G401.6 (cell line): ENCODE data around the gene IPO13.
A peak's percentile ranks its signal among the peaks of the same experiment; 100 is the strongest.

Experiments
- FAIRE-seq: peaks from 2 replicates; lab custom pipeline; 2012; peaks lifted over from hg19 to GRCh38; lab: Jason Lieb, UNC

IPO13 gene, protein sequence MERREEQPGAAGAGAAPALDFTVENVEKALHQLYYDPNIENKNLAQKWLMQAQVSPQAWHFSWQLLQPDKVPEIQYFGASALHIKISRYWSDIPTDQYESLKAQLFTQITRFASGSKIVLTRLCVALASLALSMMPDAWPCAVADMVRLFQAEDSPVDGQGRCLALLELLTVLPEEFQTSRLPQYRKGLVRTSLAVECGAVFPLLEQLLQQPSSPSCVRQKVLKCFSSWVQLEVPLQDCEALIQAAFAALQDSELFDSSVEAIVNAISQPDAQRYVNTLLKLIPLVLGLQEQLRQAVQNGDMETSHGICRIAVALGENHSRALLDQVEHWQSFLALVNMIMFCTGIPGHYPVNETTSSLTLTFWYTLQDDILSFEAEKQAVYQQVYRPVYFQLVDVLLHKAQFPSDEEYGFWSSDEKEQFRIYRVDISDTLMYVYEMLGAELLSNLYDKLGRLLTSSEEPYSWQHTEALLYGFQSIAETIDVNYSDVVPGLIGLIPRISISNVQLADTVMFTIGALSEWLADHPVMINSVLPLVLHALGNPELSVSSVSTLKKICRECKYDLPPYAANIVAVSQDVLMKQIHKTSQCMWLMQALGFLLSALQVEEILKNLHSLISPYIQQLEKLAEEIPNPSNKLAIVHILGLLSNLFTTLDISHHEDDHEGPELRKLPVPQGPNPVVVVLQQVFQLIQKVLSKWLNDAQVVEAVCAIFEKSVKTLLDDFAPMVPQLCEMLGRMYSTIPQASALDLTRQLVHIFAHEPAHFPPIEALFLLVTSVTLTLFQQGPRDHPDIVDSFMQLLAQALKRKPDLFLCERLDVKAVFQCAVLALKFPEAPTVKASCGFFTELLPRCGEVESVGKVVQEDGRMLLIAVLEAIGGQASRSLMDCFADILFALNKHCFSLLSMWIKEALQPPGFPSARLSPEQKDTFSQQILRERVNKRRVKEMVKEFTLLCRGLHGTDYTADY

DNA sequence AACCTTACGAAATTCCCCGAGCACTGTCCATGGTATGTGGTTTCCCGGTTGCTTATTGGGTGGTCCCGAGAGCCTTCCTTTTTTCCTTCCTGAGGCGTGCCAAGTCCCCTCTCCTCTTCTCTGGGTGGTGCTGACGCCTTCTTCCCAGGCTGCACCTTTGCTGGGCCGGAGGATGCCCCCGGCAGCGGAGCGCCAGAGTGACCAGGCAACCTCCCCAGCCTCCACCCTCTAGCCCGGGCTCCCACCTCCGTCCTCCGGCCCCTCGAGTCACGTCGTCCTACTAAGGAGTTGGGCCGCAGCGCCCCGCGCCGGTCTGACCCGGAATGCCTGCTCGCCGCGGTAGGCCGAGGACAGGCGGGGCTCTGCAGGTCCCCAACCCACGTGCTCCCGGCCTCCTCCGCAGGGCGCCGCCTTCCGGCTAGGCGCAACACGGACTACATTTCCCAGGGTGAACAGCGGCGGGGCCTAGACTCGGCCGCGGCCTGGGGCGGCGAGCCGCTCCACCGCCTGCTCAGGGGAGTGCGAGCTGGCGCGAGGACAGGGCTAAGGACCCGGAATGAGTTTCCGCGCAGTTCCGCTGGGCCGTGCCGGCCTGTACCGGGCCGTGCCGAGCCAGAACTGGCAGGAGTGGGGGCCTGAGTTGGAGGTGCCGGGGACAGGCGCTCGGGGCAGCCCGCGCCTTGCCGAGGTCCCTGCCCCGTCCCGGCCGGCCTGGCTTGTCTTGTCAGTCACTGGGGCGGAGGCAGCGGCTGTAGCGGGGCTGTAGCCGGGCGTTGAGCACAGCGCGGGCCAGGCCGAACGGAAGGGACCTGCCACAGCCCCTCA lies at the start of gene IPO13:
Gene IPO13 (plus strand): TSS at position 715 of the 825 bp plus-strand sequence. CDS start 651 bp downstream, outside the sequence.
- peak; percentile 75 for FAIRE-seq

DNA sequence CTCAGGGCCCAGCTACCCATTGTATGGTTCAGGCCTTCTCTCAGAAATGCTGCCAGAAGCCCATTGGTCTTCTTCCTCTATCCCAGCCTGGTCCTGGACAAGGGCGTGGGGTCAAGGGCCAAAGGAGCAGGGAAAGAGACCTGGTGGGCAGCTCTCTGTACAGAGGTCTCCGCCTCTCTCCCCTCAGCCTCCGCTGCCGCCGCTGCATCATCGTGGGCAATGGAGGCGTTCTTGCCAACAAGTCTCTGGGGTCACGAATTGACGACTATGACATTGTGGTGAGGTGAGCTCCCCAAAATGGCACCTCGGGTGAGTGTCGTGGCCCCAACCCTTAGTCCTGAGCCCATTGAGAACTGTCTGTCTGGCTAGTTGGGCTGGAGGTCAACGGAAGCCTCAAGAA lies 47.8 kb upstream of the IPO13 start:
- FAIRE-seq = no peak

DNA sequence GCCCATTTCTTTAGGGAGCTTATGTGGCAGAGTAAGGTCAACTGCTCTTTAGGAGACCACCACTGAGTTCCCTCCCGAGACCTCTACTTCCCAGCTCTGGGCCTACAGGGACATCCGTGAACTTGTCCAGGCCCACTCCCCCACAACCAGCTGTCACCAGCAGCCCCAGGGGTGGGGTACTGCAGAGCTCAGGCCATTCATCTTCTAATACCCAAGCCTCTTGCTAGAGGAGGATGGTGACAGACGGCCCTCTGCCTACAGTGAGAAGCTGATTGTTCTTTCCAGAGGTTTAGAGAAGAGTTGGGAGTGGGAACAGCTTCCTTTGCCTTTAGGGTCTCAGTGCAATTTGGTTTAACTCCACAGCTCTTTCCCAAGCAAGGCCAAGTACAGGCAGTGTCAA lies 46.4 kb upstream of the IPO13 start:
- no peak for FAIRE-seq

DNA sequence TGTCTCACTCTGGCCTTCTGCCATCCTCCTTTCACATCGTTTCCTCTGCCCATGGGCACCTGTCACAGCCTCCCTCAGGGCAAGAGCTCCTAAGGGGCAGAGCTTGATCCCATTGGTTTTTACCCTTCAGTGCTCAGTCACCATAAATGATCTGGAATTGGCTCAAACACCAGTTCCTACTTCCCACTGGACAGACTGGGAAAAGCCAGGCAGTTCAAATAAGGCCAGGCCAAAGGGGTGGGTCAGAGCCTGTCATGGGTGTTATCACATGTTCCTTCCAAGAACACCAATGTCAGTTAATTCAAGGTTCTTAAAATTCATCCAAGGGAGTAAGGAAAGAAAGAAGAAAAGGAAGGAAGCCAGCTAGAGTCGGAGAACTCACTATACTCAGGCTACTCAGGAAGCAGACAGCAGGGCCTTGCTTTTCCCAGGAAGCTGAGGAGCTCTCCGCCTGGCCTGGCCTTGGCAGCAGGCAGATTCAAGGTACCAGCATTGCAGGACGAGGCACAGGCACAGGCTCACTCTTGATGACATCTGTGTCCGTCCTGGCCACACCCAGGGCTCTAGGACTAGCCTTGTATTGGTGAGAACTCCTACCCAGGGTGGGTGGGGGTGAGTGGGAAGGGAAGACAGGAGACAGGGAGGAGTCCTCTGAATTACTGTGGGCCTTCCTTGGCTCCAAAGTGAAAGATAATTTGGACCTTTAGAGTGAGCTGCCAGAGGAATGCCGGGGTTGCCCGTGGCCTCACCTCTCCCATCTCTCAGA lies 45.4 kb upstream of the IPO13 start:
- no peak for FAIRE-seq

DNA sequence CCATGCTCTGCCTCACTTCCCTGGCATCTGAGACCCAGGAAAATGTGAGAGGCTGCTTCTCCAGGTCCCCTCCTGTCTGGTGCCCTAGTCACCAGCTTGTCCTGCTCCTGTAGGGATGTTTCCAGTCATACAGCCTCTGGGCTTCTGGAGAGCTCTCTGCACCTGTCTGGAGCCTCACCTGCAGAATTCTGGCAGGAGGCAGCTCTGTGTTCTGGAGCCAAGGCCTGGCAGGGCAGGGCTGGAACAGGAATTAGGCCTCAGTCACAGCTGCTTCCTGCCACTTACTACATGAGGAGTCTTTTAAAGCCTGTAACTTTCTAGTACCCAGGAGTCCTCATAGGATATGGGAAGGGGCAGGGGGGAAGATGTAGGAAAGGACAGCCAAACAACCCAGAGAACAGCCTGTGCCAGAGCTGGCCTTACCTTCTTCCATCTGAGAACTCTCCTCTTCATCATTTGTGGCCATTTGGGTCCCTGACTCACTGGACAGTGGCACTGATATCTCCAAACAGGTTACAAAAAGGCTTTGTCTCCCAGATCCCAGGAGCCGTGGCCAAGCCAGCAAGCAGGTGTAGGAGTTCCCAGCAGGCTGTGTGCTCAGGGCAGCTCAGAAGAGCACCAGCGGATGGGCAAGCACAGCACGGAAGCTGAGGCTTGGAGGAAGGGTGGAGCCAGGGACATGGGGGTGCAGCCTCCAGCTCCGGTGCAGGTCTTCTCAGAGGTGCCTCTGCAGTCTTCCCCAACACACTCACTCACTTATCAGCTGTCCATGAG lies 44.5 kb upstream of the IPO13 start:
- no peak for FAIRE-seq

DNA sequence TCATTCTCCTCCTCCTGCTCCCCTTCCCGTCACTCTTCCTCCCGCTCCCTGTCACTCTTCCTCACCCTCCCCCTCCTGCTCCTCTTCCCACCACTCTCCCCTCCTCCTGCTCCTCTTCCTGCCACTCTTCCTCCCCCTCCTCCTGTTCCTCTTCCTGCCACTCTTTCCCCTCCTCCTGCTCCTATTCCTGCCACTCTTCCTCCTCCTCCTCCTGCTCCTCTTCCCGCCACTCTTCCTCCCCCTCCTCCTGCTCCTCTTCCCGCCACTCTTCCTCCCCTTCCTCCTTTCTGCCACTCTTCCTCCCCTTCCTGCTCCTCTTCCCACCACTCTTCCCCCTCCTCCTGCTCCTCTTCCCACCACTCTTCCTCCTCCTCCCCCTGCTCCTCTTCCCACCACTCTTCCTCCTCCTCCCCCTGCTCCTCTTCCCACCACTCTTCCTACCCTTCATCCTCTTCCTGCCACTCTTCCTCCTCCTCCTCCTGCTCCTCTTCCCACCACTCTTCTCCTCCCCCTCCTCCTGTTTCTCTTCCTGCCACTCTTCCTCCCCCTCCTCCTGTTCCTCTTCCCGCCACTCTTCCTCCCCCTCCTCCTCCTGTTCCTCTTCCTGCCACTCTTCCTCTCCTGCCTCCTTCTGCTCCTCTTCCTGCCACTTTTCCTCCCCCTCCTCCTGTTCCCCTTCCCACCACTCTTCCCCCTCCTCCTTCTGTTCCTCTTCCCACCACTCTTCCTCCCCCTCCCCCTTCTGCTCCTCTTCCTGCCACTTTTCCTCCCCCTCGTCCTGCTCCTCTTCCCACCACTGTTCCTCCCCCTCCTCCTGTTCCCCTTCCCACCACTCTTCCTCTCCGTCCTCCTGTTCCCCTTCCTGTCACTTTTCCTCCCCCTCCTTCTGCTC lies 41.8 kb upstream of the IPO13 start:
- FAIRE-seq = no peak

DNA sequence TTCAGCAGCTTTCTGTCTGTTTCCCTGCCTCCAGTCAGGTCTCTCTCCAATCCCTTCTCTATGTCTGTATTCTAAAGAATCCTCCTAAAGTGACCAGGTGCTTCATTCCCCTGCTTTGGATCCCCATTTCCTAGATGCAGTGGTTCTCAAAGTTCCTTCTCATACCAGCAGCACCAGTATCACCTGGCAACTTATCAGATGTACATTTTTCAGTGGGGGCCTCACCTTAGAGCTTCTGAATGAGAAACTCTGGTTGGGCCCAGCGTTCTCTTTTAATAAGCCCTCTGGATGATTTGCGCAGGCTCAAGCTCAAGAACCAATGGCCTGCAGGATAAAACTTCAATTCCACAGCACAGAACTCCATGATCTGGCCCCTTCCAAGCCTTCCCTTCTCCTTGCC lies 38.5 kb upstream of the IPO13 start:
- no peak for FAIRE-seq

DNA sequence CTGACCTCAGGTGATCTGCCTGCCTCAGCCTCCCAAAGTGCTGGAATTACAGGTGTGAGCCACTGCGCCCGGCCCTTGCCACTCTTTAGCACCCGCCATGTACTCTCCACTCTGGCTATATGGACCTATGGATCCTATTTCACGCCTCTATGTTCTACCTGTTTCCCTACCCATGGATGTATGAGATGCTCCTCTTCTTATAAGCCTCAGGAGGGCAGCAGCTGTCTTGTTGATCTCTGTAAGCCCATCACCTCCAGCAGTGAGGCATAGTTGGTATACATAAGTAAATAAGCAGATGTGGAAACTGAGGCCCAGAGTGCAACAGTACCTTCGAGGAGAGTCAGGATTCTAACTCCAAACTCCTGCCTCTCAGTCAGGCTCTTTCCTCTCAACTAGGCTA lies 37.9 kb upstream of the IPO13 start:
- FAIRE-seq = no peak

DNA sequence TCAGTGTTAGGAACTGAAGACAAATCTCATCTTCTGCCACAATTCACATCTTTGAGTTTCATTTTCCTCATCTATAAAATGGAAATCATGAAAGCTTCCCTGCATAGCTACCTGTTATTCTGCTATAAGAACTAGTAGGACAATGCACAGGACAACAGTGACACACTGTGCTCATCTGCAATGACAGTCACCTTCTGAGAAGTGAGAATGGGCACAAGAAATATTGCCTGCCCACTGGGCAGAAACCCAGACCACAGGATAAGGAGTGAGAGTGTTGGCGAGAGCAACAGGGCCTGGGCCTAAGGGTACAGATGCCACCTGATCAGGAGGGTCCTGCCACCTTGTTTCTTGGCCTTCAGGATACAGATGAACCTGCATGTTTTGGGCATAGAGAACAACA lies 36.4 kb upstream of the IPO13 start:
- FAIRE-seq = no peak

DNA sequence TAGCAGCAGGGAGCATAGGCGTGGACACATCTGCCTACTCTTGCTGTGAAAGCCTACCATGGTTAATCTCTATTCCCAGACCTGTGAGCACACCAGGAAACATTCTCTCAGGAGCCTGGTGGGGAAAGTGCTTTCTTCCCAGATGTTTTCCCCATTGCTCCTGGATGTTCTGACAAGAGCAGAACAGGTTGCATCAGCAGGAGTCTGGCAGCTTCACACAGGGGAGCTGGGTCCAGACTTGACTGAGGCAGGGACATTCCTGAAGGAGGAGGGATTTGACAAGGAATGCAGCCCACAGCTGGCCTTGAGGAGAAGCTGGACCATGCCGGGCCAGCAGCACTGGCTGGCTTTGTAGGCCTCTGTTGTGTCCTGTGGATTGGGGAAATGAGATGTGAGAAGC lies 34.1 kb upstream of the IPO13 start:
- no peak for FAIRE-seq

DNA sequence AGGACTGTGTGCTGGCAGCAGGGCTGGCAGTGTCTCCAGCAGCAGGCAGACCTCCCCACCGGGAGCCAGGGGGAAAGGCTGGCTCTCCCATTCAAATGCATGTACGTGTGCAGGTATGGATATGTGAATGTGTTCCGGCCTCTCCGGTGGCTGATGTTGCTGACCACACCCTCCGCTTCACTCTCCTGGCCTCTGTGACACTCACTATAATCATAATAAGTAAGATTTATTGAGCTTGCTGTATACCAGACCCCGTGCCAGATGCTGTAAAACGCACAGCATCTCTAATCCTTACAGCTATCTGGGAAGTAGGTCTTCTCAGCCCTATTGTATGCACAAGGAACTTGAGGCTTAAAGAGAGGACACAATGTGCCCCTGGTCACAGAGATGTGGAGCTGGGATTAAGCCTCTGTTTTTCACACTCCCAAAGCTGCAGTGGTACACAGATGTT lies 33.7 kb upstream of the IPO13 start:
- no peak for FAIRE-seq

DNA sequence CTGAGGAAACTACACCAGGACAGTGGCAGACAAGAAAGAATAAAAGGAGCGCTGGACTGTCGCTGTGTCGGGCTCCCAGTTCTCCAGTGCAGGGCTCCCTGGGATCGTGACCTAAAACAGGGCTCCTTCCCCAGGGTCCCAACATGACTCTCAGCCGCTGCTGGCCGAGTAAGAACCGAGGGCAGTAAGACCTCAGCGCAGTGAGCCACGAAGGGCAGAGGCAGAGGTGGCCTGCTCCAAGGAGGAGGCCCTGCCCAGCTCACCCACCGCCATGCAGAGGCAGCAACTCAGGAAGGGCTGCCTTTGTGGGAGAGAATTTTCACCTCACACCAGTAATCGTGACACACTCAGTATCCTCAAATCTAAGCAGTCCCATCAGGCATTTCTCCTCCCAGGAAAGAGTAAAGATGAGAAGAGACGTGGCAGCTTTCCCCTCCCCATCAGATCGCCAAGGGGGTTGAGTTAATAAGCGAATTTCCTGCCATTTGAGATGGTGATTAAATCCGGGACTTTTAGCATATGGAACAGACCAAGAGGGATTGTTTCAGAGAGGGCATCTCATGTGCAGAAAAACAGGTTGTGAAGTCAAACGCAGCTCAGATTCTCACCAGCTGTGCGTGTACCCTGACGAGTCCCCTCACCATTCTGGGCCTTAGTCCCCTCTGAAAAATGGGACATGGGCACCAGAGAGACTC lies 32.9 kb upstream of the IPO13 start:
- FAIRE-seq = no peak

DNA sequence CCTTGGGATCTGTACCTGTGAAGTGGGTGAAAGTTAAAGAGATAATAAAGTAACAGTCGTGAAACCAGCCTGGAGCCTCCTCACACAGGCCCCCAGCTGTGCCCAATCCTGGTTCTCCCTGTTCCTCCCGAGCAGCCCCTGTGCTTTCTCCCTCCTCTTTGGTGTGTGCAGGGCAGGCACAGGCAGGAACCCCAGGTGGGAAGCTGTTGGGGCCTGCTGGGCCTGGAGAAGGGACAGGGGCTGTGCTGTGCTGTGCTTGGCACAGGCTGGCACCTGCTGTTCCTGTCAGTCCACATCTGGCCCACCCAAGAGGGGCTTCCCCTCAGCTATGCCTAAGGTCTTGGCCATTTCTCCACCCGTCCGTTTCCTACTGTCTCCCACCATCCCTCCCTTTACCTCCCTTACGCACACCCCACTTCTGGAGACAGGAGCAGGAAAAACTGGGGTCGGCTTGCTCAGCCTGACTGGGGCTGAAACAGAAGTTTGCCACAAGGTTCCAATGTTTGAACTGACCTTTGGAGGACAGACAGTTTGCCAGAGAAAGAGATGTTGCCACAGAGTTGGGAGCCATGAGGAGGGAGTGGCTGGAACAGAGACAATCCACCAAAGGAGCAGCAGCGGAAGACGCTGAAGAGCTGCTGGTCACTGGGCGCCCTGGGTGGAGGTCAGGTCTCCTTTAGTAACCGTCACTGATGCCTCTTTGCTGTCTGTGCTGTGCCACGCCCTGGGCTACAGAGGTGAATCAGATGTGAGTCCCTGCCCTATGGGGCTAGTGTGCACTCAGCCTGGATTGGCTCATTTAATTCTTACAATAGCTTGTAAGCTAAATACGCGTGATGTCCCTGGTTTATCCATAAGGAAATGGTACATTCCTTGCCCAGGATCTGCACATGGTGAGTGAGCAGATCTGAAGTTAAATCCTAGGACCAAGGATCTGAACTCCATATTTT lies 31.9 kb upstream of the IPO13 start:
- FAIRE-seq = no peak

DNA sequence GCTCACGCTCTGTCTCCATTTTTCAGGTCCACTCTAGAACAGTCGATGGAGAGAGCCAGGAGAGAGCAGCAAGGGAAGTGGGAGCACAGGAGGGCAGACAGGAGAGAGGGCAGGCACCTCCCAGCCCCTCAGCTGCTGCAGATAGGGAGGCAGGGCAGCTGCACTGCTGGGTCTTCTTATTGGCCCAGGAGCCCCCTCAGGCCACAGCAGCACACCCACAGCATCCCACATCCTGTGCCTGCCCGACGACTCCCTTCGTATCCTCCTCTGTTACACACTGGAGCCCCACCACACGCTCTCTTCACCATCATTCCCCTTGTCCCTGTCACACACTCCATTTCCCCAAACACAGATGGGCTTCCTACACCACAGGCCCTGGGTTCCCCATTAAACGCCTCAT lies 26.8 kb upstream of the IPO13 start:
- FAIRE-seq = no peak

DNA sequence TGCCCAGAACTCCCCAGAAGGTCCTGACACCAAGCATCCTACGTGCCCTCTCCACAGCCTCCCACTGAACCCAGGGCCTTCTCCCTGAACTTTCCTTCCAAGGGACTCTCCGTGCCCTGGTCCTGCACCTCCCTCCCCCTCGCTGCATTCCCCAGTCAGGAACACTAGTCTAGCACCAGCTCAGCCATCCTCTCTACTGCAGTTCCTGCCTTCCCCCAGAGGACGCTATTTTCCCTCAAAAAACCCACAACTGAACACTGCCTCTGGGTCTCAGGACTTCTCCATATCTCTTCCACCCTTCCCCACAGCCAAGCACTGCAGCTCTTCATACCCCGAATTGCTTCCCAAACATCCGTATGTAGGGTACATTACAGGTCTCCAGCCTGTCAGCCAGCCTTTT lies 25.7 kb upstream of the IPO13 start:
- no peak for FAIRE-seq

DNA sequence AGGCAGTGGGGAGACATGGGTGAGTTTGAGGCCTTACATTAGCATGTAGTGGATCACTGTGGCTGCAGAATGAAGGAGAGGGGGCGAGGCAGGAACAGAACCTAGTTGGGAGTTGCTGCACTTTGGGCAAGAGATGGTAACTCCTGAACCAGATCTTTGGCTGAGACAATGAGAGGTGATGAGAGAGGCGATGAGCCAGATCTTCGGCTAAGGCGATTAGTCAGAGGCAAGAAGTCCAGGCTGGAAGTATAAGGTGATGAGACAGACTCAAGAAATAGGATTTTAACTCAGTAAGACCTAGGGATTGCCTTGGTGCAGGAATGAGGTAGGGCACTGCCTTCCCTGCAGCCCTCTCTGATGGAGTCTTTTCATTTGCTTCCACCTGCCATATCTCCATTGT lies 22.2 kb upstream of the IPO13 start:
- no peak for FAIRE-seq

DNA sequence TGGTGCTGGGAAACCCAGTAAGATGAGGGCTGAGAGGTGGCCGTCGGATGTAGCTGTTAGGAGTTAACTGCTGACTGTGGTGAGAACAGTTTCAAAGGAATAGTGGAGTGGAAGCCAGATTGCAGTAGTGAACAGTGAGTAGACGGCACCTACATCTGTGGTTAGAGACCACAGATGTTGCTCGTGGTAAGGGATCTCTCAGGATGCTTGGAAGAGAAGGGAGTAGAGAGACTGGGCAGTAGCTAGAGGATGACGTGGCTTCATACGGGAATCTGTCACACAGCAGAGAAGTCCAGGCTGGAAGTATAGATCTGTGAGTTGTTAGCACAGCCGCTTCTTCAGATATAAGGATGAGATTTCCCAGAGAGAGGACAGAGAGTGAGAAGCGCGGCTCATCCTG lies 20.9 kb upstream of the IPO13 start:
- no peak for FAIRE-seq
